NCI-H748 treated with DMSO at 0.1 percent for 48 hours (cell line): ENCODE data around the gene ADAM11.

Source experiments
- DNase-seq: peaks from one replicate; lab custom pipeline; 2025; lab: John Stamatoyannopoulos, UW

Gene ADAM11

GRCh38 chr17:44831371-44831770 is 72.6 kb downstream of the ADAM11 start:
- DNase-seq = no peak
